Measurements from ENCODE around the gene LAMC2.

DNA sequence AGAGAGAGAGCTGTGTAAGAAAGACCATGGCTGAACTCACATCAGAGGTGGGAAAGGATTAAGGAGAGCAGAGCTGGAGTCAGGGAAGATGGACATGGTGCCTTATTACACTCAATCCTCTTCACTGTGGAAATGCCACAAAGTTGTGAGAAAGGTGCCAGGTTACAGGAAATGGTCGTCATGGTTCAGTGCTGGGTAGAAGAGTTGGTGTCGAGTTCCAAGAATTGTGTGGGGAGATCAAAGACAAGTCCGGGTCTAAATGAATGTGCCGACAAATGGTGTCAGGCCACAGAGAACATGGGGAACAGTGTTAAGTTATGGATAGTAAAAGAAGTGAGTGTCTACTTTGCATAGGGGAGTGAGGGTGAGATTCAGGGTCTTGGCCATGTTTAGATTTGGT is 40.9 kb downstream of the LAMC2 start:
- TF ChIP-seq POLR2A (IDR thresholded peaks at IDR 0.05) (no peak), POLR2AphosphoS5 (IDR thresholded peaks at IDR 0.05; ENCODE audit: insufficient read depth in 1 of 2, low read depth in 1 of 2) (no peak)
- TF ChIP-seq, protein P1, sequence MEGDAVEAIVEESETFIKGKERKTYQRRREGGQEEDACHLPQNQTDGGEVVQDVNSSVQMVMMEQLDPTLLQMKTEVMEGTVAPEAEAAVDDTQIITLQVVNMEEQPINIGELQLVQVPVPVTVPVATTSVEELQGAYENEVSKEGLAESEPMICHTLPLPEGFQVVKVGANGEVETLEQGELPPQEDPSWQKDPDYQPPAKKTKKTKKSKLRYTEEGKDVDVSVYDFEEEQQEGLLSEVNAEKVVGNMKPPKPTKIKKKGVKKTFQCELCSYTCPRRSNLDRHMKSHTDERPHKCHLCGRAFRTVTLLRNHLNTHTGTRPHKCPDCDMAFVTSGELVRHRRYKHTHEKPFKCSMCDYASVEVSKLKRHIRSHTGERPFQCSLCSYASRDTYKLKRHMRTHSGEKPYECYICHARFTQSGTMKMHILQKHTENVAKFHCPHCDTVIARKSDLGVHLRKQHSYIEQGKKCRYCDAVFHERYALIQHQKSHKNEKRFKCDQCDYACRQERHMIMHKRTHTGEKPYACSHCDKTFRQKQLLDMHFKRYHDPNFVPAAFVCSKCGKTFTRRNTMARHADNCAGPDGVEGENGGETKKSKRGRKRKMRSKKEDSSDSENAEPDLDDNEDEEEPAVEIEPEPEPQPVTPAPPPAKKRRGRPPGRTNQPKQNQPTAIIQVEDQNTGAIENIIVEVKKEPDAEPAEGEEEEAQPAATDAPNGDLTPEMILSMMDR (IDR thresholded peaks at IDR 0.05) = no peak

Data from vagina (tissue), 2 donors.